HL-60/S4 treated with phorbol 12-myristate 13-acetate at 8.2 ng/mL for 4 days and 3 days (cell line): ENCODE results near the gene CDH16.
"Not testable (repeated sequence)": the region's sequence is repeated elsewhere in the genome, so short reads cannot be mapped to it uniquely, and the experiment has no call there.

Experiments
- in situ Hi-C: fragments of 300-500 bp; cut with MboI; formaldehyde crosslinking; loops from 2 replicates; pipeline ENCODE4 v1.15.0; 2022; ENCODE audit warnings: low sequenced_read_pairs

Gene CDH16

DNA sequence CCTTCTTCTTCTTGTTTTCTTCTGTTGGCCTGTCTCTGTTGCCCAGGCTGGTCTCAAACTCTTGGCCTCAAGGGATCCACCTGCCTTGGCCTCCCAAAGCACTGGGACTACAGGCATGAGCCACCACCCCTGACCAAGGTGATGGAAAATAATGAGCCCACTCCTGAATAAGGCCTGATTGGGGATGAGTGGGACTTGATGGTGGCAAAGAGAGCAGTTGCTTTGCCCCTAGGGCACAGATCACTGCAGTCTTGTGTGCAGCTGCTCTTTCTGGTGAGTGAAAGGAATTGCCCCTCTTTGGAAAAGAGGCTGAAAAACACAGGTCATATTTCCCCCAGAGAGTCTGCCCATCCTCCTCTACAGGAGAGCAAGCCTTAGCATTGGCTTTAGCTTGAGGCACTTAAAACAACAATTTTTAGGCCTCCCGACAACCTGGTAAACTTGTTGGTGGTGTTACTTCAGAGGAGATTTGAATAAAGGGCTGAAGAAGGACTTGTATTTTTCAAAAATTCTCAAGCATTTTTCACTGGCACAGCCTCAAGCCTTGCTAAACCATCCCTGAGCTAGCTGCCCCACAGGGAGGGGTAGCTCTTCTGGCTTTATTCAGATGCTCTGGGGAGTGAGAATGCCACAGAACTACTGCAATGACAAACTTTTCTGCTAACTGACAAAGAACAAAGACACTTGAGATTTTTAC, 44.5 kb downstream of the CDH16 start:
- in situ Hi-C loops, result no loop called here

DNA sequence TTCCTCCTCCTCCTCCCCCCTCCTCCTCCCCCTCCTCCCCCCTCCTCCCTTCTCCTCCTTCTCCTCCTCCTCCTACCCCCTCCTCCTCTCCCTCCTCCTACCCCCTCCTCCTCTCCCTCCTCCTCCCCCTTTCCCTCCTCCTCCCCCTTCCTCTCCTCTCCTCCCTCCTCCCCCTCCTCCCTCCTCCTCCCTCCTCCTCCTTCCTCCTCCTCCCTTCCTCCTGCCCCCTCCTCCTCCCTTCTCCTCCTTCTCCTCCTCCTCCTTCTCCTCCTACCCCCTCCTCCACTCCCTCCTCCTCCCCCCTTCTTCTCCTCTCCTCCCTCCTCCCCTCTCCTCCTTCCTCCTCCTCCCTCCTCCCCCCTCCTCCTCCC, 45.0 kb downstream of the CDH16 start:
- in situ Hi-C loops, result no loop called here

DNA sequence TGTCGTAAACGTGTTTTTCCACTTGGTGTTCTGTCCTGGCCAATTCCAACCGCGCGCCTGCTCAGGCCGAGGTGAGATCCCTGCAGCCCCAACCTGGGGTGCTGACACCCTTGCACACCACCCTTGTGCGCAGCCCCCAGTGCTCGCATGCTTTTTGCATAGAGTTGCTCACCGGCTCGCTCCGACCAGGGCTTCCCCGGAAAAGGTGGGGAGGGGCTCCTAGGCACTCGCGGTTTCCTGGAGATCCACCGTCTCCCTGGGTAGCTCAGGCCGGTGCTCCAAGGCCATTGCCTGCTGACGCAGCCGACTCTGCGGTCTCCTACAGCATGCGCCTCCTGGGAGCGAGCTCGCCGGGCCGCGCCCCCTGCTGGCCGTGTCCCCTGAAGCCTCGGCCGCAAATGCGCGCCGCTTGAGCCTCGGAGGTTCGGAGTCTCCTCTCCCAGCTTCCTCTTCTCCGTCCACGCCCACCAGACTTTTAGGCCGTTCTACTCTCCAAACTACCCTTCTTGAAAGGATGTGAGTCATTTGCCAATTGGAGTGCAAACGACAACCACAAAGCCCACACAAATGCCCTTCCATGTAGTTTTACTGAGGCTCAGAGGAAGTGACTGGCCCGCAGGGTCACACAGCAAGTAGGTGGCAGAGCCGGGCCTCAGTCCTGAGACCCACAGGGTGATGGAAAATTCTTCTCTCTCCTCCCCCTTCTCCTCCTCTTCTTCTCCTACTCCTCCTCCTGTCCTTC, 45.6 kb downstream of the CDH16 start:
- in situ Hi-C loops, result no loop called here

DNA sequence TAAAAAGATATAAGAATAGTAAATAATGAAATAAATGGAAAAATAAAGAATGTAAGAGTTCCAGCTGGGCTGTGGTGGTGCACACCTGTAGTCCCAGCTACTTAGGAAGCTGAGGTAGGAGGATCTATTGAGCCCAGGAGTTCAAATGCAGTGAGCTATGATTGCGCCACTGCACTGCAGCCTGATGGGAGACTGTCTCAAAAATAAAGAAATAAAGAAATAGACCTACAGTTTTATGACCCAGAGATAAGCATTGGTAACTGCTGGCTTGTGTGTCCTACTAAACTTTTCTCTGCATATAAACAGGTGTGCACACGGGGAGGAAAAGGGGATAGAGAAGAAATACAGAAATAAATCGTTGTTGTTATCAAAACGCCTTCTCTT, 46.1 kb downstream of the CDH16 start:
- in situ Hi-C loops, result no loop called here

DNA sequence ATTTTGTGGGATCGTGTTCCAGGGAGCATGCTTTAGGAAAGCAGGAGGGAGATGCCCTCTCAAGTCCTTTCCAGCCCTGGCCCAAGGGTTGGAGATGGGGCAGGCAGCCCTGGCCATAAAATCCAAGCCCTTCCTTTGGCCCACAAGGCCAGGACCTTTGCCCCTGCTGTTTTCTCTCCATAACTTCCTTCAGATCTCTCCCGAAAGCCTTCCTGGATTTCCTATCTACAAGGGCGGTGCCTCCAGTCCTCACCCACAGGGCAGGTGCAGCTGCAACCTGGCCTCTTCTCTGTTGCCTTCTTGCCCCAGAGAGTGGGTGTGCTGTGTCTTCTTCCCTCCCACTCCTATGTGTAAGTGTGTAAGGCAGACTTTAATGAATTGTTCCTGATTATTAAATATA, 46.8 kb downstream of the CDH16 start:
- in situ Hi-C loops, result no loop called here

DNA sequence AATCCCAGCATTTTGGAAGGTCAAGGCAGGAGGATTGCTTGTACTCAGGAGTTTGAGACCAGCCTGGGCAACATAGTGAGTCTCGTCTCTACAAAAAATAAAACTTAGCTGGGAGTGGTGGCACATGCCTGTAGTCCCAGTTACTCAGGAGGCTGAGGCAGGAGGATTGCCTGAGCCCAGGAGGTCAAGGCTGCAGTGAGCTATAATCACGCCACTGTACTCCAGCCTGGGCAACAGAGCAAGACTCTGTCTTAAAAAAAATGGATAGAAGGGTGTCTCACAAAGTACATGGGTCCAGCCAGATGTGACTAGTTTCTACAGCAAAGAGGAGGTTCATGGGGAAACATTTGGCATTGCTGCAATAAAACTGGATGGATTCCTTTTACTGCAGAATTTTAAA, 47.3 kb downstream of the CDH16 start:
- in situ Hi-C loops, result not testable (repeated sequence)

DNA sequence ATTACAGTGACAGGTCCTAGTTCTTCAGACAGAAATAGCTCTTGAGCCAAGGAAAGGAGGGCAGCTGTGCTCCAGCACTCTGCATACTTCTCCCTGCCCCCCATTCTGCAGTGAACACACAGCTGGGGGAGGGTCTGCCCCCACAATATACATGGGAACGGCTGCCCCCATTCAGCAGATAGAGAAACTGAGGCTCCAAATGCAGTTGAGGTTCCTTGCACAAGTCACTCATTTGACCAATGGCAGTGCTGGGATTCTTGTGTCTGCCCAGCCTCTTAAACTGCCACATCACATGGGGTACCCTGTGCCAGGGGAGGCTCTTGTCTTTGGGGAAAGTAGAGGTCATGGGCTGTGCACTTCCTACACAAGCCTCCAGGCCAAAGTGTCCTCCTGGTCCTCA, 49.3 kb downstream of the CDH16 start:
- in situ Hi-C loops, result no loop called here

DNA sequence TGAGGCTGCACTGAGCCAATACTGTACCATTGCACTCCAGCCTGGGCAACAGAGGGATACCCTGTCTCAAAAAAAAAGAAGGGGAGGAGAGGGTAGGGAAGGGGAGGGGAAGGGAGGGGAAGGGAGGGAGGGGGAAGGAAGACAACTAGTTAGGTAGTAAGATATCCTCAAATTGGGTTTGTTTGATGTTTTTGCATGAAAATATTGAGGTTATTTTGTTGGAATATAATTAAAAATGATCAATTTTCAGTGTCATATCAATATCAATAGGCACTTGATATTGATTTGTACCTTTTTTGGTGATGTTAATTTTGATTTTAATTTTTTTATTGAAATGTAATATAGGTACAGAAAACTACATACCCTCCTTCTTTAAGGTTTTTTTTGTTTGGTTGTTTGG, 55.0 kb downstream of the CDH16 start:
- in situ Hi-C loops, result no loop called here

DNA sequence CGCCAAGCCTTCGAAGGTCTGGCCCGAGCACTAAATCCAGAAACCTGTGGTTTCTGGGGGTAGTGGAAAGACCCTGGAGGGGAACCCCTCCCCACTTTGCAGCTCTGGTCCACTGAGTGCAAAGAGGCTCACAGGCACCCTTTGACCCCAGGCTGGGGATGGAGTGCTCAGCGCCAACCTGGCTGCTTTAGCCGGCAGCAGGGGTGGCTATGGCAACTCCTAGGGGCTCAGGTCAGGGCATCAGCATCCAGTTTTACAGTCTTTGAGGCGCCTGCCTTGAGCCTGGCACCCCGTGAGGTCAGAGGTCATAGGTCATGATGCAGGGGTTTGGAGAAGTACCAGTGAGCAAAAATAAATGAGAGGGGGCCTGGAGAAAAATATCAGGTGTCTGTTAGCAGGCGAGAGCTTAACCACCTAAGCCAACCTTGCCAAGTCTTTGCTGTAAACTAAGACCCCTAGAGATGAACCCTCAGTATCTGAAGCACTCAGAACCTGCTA, 56.6 kb downstream of the CDH16 start:
- in situ Hi-C loops, result no loop called here

DNA sequence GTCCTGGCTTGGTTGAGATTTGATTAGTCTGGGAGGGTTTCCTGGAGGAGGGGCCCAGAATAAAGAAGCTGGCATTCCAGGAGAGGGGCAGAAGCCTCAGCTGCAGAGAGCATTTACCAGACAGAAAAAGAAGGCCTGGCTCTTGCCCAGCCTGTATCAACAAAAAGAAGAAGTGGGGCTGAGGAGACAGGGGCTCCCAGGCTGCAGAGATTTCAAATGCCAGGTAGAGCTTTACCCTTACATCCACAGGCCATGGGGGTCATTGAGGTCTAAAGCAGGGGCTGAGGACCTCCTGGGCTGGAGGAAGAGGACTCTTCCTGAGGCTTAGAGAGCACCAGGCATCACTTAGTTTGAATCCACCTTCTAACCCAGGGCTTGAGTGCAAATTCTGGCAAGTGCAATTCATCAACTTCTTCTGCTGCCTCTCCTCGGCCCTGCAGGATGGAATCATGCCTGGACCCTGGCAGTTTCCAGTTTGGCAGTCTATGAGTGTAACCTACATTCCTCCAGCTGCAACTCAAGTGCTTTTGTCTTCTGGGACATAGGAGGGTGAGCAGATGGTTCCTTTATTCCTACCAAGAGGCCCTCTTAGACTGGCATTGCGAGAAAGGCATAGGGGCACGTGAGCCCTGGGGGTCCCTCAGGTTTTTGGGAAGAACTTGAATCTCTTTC, 59.2 kb downstream of the CDH16 start:
- in situ Hi-C loops, result no loop called here

DNA sequence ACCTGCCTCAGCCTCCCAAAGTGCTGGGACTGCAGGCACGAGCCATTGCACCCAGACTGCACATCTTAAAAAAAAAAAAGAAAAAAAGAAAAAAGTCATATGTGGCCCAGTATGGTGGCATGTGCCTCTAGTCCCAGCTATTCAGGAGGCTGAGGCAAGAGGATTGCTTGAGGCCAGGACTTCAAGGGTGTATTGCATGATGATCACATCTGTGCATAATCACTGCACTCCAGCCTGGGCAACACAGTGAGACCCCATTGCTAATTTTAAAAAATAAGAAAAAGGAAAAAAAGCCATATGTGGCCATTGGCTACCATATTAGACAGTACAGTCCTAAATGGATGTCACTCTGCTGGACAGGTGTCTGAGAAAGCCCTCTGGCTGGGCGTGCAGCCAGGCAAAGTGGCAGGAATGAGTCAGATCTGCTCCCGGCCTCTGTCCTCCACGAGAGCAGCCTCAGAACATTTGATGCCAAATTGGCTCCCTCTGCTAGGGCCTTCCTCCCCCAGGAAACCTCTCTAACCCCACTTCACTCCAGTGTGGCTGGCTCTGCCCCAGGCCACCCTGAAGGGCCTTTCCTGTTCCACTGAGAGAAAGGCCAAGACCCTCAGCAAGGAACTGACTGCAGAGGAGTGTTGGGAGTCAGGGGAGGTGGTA, 59.8 kb downstream of the CDH16 start:
- in situ Hi-C loops, result no loop called here
